ENCODE measurements around the gene APOL1. TPM values are rescaled to one million over a fixed set of nuclear protein-coding genes. Genes with fewer than 3 reads are reported as not detected.

APOL1 gene
- total RNA-seq, 1 experiment from 2014 or later: 0.30 TPM

- Histone ChIP-seq H3K4me3 (replicated peaks in 1 of 2; ENCODE audit: low read depth in 1 of 2, low read length in 2 of 2) (no peak overlapping the region), H3K27me3 (ENCODE audit: insufficient read depth, low read length) (no peaks in the 10 kb centered on the region), H3K79me2 (ENCODE audit: insufficient read depth, low read length) (no peaks in the 10 kb centered on the region; the same call in 1 of the 2 replicates), H3K36me3 (ENCODE audit: control insufficient read depth in 1 of 2, insufficient read depth in 2 of 2, low read length in 2 of 2) (0 out of 4 replicates have a peak, but pooled peaks cover 0 to 3% of the 10 kb centered on the region in 2 experiments), H3K27ac (ENCODE audit: low read depth, low read length) (no peak overlapping the region), H3K9me2 (ENCODE audit: insufficient read depth) (no peaks in the 10 kb centered on the region), H3K4me1 (ENCODE audit: control insufficient read depth in 1 of 2, insufficient read depth in 2 of 2, low read length in 2 of 2) (peaks cover 1% of the 10 kb centered on the region in 2 experiments; a peak in 3 of 4 replicates), H2AFZ (ENCODE audit: low read depth, low read length, poor library complexity, severe bottlenecking) (no peak overlapping the region), H4K20me1 (ENCODE audit: insufficient read depth) (no peaks in the 10 kb centered on the region), H3K9me3 (ENCODE audit: control insufficient read depth in 1 of 2, insufficient read depth in 1 of 2, low read depth in 1 of 2, low read length in 2 of 2) (no peaks in the 10 kb centered on the region), H3K4me2 (ENCODE audit: low read length) (no peak overlapping the region), H3K9ac (ENCODE audit: low read length) (no peak overlapping the region)
- CTCF ChIA-PET: no interaction called here
- POLR2A ChIA-PET: no interaction called here
- no TSS peak for BruUV-seq (replicated peaks)
- ATAC-seq: no peak
- RAD21 ChIA-PET (ENCODE audit: low non-redundant PET in 1 of 2, low total read pairs in 2 of 2, uncharacterized antibody in 2 of 2, unreplicated experiment in 2 of 2): no interaction called here
- intact Hi-C loops (cut with micrococcal nuclease): no loop called here
- no peak for TF ChIP-seq SP1 (IDR thresholded peaks at IDR 0.05; ENCODE audit: low read depth)
- TF ChIP-seq EZH2 (IDR thresholded peaks at IDR 0.05): no peak
- no peak for TF ChIP-seq ZFX (IDR thresholded peaks at IDR 0.05)
- TF ChIP-seq ATF3 (IDR thresholded peaks at IDR 0.05): no peak
- no peak for TF ChIP-seq JUND (IDR thresholded peaks at IDR 0.05)
- no peak for TF ChIP-seq EGR1 (IDR thresholded peaks at IDR 0.05; ENCODE audit: low read depth)
- TF ChIP-seq ZNF274 (IDR thresholded peaks at IDR 0.05; ENCODE audit: low read depth, low read length): no peak
- TF ChIP-seq SIN3A (IDR thresholded peaks at IDR 0.05; ENCODE audit: low read depth): no peak
- no peak for TF ChIP-seq POLR2A (IDR thresholded peaks at IDR 0.05; ENCODE audit: borderline replicate concordance, extremely low read depth, insufficient read depth, insufficient read length)
- TF ChIP-seq EZH2phosphoT487 (IDR thresholded peaks at IDR 0.05; ENCODE audit: borderline replicate concordance): no peak
- no peak for TF ChIP-seq RAD21 (IDR thresholded peaks at IDR 0.05; ENCODE audit: low read depth)
- TF ChIP-seq REST (IDR thresholded peaks at IDR 0.05; ENCODE audit: low read depth): no peak
- TF ChIP-seq TCF7L2 (IDR thresholded peaks at IDR 0.05; ENCODE audit: borderline replicate concordance, extremely low read depth, insufficient read depth, insufficient read length): no peak
- no peak for TF ChIP-seq FOSL1 (IDR thresholded peaks at IDR 0.05; ENCODE audit: low read depth)
- TF ChIP-seq ELF1 (IDR thresholded peaks at IDR 0.05; ENCODE audit: borderline replicate concordance, low read depth): no peak
- TF ChIP-seq CTCF (IDR thresholded peaks at IDR 0.05 in 2 of 3, conservative IDR thresholded peaks at IDR 0.05 in 1 of 3; ENCODE audit: borderline replicate concordance in 1 of 3, insufficient read depth in 1 of 3, low read depth in 2 of 3, low read length in 2 of 3): no peak
- no peak for DNase-seq (ENCODE audit: low read depth, low spot score)
Observed at GRCh38 chr22:36232715-36233401, 20.1 kb upstream of the APOL1 start.

Measured in HCT116 (cell line).